Activated naive CD4-positive, alpha-beta T cell treated with anti-CD3 and anti-CD28 coated beads, Interleukin-2, amount 50 U/mL, for 72 hours (primary cell): Measurements from ENCODE around the gene RIMS4. TPM values are rescaled to one million over a fixed set of nuclear protein-coding genes. Genes with fewer than 3 reads are reported as not detected.

ENCODE experiments used
- ATAC-seq, 2 donors: fragments of 150-1000 bp; cut with Tn5 transposase; 2 replicates each; pipeline ENCODE4 v1.10.0; 2021; ENCODE audit warnings: mild to moderate bottlenecking in 2 of 2, moderate library complexity in 2 of 2
- DNase-seq, 2 donors: peaks; one replicate each; pipeline ENCODE4 v3.0.0; 2021 to 2022; ENCODE audit warnings: low spot score in 2 of 2
- H3K27ac Mint-ChIP-seq, 2 donors: one replicate each; pipeline ENCODE4 v1.8.0; 2022; ENCODE audit warnings: mild to moderate bottlenecking in 2 of 2, mixed read lengths in 2 of 2
- H3K36me3 Mint-ChIP-seq, 2 donors: one replicate each; pipeline ENCODE4 v1.8.0; 2022; ENCODE audit warnings: mixed read lengths in 2 of 2
- H3K9me3 Mint-ChIP-seq, 2 donors: one replicate each; pipeline ENCODE4 v1.8.0; 2022; ENCODE audit warnings: mixed read lengths in 2 of 2
- total RNA-seq, 2 donors: library from RNA; stranded (reverse); gene quantifications; one replicate each; pipeline ENCODE4 v1.2.3, GENCODE V29; 2022

The RIMS4 gene
- total RNA-seq, 2 donors from 2014 or later, result 0.18 TPM; not detected in 1

DNA sequence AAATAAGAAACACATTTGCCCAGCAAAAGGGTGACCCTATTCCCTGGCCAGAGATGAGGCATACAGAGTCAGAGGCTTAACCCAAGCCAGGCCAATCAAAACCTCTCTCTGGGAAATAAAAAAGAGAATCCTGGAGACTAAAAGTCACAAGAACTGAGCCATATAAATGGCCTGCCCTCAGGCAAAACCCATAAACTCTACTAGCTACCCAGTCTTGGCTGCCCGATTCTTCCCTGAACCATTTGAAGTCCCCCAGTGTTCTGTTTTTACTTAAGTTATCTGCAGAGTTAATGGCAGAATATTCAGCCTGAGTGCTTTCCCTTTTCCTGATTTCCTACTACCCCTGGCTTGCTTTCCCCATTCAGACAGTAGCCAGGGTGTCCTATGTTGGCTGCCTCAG, 50.8 kb downstream of the RIMS4 start:
- no peaks in the 10 kb centered on the region for H3K9me3 Mint-ChIP-seq
- DNase-seq, result no peak
- no peaks in the 10 kb centered on the region for H3K36me3 Mint-ChIP-seq
- no peak overlapping the region for H3K27ac Mint-ChIP-seq
- no peak for ATAC-seq

DNA sequence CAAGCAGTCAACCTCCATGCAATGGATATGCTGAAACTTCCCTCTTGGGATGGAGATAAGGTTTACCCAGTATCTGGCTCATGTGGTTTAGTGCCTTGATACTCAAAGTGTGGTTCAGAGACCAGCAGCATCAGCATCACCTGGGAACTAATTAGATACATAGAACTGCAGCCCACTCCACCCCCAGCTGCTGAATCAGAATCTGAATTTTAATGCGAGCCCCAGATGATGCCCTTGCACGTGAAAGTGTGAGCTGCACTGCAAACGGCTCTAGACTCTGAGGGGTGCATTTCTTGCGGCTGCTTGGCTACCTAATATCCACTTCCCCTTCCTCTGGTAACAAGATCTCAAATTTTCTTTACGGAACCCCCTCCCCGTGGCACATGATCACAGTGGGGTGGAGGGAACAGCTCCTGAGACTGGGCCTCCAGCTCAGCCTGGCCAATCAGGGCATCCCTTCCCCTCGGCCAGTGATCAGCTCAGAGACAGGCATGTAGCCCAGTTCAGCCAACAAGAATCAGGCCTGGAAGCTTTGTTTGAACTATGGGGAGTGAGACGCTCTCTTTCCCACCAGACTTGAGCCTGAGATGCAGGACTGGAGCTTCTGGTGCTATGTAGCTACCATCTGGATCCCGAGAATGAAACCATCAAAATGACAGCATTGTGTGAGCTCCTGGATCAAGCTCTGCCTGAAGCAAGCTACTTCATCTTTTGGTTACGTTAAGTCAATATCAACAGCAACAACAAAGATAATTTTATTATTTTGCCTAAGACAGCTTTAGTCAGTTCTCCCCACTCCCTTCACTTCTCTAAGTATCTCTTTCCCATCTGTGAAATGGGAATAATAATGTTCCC, 51.9 kb downstream of the RIMS4 start:
- DNase-seq (no peak), ATAC-seq (no peak)
- Mint-ChIP-seq H3K36me3 (no peaks in the 10 kb centered on the region), H3K9me3 (no peaks in the 10 kb centered on the region), H3K27ac (no peak overlapping the region)

DNA sequence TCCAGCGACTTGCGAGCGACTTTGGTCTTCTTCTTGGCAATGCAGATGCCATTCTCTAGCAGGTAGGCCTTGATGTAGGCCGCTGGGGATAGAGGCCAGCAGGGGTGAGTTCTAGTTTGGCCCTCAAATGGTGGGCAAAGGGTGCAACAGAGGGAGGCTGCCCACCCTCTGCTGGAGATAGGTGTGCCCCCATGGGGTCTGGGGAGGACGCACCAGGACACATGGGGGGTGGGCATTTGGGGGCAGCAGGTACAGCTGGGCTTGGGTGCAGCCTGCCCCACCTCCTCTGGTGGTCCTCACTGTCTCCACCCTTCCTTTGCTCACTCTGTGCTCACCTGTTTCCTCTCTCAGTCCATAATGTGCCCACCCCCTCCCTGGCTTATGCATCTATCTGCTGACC, 53.4 kb downstream of the RIMS4 start:
- H3K27ac Mint-ChIP-seq, result no peak overlapping the region
- H3K9me3 Mint-ChIP-seq, result no peaks in the 10 kb centered on the region
- no peaks in the 10 kb centered on the region for H3K36me3 Mint-ChIP-seq
- DNase-seq, result no peak
- ATAC-seq, result no peak

GRCh38 chr20:44756011-44756688, 54.2 kb downstream of the RIMS4 start:
- H3K9me3 Mint-ChIP-seq, result no peaks in the 10 kb centered on the region
- DNase-seq (no peak), ATAC-seq (no peak)
- H3K27ac Mint-ChIP-seq, result no peak overlapping the region
- H3K36me3 Mint-ChIP-seq, result no peaks in the 10 kb centered on the region

GRCh38 chr20:44754554-44754953, 55.8 kb downstream of the RIMS4 start:
- DNase-seq, result no peak
- Mint-ChIP-seq H3K27ac (no peak overlapping the region), H3K9me3 (no peaks in the 10 kb centered on the region), H3K36me3 (no peaks in the 10 kb centered on the region)
- no peak for ATAC-seq

DNA sequence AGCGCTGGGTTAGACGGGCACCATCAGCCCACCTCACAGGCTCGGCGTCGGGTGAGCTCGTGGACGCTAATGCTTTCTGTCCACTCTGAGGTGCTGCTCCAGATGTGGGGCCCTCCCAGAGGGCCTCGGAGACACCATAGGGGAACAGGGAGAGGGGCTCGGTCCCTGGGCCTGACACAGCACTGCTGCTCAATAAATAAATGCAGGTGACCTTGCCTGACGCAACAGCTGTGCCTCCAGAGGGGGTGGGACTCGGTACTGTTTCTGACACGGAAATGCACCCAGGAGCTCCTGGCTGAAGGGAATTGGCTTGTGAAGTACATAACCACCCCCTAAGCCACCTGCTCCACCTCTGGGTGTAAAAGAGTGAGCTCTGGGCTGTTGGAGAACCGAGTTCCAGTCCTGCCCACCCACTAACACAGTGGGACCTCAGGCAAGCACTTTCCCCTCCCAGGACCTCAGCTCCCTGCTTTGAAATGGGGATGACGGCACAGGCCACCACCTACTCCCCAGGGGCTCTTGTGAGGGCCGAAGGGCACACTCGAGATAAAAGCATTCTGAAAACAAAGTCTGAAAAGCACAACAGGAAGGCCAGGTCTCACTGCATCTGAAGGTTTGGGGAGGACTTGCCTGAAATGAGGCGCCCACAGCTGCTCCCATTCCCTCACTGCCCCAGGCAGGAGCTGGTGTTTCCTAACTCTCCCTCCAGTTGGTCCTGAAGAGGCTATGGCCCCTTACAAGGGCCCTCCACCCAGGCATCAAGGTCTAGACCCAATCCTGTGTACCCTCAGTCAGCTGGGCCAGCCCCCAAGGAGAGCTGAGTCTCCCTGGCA, 58.0 kb downstream of the RIMS4 start:
- no peaks in the 10 kb centered on the region for H3K36me3 Mint-ChIP-seq
- no peaks in the 10 kb centered on the region for H3K9me3 Mint-ChIP-seq
- no peak for DNase-seq
- no peak overlapping the region for H3K27ac Mint-ChIP-seq
- ATAC-seq, result no peak

DNA sequence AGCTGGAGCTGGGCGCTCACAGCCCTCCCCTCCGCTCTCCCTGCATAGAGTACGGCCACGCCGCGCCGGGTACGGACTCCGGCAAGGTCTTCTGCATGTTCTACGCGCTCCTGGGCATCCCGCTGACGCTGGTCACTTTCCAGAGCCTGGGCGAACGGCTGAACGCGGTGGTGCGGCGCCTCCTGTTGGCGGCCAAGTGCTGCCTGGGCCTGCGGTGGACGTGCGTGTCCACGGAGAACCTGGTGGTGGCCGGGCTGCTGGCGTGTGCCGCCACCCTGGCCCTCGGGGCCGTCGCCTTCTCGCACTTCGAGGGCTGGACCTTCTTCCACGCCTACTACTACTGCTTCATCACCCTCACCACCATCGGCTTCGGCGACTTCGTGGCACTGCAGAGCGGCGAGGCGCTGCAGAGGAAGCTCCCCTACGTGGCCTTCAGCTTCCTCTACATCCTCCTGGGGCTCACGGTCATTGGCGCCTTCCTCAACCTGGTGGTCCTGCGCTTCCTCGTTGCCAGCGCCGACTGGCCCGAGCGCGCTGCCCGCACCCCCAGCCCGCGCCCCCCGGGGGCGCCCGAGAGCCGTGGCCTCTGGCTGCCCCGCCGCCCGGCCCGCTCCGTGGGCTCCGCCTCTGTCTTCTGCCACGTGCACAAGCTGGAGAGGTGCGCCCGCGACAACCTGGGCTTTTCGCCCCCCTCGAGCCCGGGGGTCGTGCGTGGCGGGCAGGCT, 60.1 kb downstream of the RIMS4 start:
- DNase-seq, result no peak
- Mint-ChIP-seq H3K36me3 (no peaks in the 10 kb centered on the region), H3K27ac (no peak overlapping the region), H3K9me3 (no peaks in the 10 kb centered on the region)
- ATAC-seq, result no peak

GRCh38 chr20:44748005-44748370, 62.4 kb downstream of the RIMS4 start:
- Mint-ChIP-seq H3K36me3 (no peaks in the 10 kb centered on the region), H3K27ac (no peak overlapping the region), H3K9me3 (no peaks in the 10 kb centered on the region)
- DNase-seq (no peak), ATAC-seq (no peak)

- ATAC-seq (peak; percentile 42 to 75), DNase-seq (peak in 1 of 2 donors; percentile 73)
- no peaks in the 10 kb centered on the region for H3K36me3 Mint-ChIP-seq
- H3K9me3 Mint-ChIP-seq, result no peaks in the 10 kb centered on the region
- H3K27ac Mint-ChIP-seq, result peak overlapping the region in 1 of 2 donors; percentile 29
Observed at GRCh38 chr20:44747166-44748004, 63.0 kb downstream of the RIMS4 start.

DNA sequence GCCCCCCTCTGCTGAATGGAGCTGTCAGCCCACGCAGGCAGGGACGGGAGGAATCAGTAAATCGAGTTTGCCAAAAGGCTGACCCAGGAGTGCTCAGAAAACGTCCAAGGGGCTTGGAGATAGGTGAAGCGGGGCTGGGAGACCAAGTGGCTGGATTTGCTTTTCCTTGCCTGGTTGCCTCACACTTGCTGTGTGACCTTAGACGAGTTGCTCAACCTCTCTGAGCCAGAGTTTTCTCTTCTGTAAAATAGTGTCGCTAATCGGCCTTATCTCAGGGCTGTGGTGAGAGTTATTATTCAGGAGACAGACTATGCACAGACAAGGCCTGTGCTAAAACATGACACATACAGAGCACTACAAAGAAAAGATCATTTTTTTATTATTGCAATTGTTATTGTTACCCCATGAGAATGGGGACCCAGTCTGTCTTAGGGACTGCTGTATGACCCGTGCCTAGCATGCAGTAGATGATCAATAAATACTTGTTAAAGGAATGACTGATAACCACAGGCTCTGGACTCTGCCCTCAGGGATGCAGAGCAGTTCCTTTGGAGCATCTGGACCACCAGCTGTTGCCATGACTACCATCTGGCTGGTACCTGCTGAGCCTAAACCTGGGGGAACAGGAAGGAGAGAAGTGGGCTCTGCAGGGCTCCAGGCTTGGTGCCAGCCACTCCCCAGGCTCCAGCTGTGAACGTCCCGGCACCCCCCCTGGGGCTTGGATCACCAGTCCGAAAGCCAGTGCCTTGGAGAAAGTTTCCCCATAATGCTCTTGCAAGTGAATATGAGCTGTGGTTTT, 63.8 kb downstream of the RIMS4 start:
- Mint-ChIP-seq H3K9me3 (no peaks in the 10 kb centered on the region), H3K27ac (peak overlapping the region; percentile 22 to 34), H3K36me3 (no peaks in the 10 kb centered on the region)
- peak in 1 of 2 donors; percentile 25 for ATAC-seq
- no peak for DNase-seq

GRCh38 chr20:44745598-44746366, 64.6 kb downstream of the RIMS4 start, which contains the start of gene KCNK15:
Gene KCNK15 (plus strand): TSS chr20:44745865. CDS start chr20:44745911, 46 bp downstream.
- H3K36me3 Mint-ChIP-seq, result no peaks in the 10 kb centered on the region

GRCh38 chr20:44745122-44745597, 65.2 kb downstream of the RIMS4 start:
- DNase-seq (no peak), ATAC-seq (no peak)
- no peaks in the 10 kb centered on the region for H3K36me3 Mint-ChIP-seq
- H3K27ac Mint-ChIP-seq, result no peak overlapping the region
- H3K9me3 Mint-ChIP-seq, result no peaks in the 10 kb centered on the region

More at GRCh38 chr20:44745598-44746366, 64.6 kb downstream of the RIMS4 start, which contains the start of gene KCNK15:
- DNase-seq, result peak in 1 of 2 donors; percentile 33
- peak; percentile 72 to 73 for ATAC-seq
- Mint-ChIP-seq H3K27ac (peak within 1 kb of the TSS; percentile 22 to 34), H3K9me3 (no peaks in the 10 kb centered on the region)

GRCh38 chr20:44743916-44744655, 66.3 kb downstream of the RIMS4 start:
- DNase-seq (no peak), ATAC-seq (no peak)
- Mint-ChIP-seq H3K9me3 (no peaks in the 10 kb centered on the region), H3K27ac (no peak overlapping the region), H3K36me3 (no peaks in the 10 kb centered on the region)
